Central memory CD8-positive, alpha-beta T cell (primary cell): ENCODE data around the gene CACNA1A.
"Not testable (repeated sequence)": the region's sequence is repeated elsewhere in the genome, so short reads cannot be mapped to it uniquely, and the experiment has no call there.

Experiments used
- ATAC-seq: fragments of 150-1000 bp; cut with Tn5 transposase; replicated peaks from 2 replicates; pipeline ENCODE4 v1.10.0; 2022; ENCODE audit warnings: mild to moderate bottlenecking, moderate FRiP score, moderate number of reproducible peaks; ENCODE audit not compliant: poor library complexity, severe bottlenecking; ENCODE audit errors: extremely low read depth
- DNase-seq, 2 donors: peaks; one replicate each; pipeline ENCODE4 v3.0.0; 2021; ENCODE audit warnings: low spot score in 2 of 2
- H3K27ac Mint-ChIP-seq: one replicate; pipeline ENCODE4 v1.8.0; 2022; ENCODE audit warnings: low read depth, mild to moderate bottlenecking, moderate library complexity, mixed read lengths
- H3K27me3 Mint-ChIP-seq: one replicate; pipeline ENCODE4 v1.8.0; 2022; ENCODE audit warnings: mixed read lengths
- H3K36me3 Mint-ChIP-seq: one replicate; pipeline ENCODE4 v1.8.0; 2022; ENCODE audit warnings: mild to moderate bottlenecking, moderate library complexity, mixed read lengths; ENCODE audit not compliant: insufficient read depth
- H3K4me1 Mint-ChIP-seq: one replicate; pipeline ENCODE4 v1.8.0; 2022; ENCODE audit warnings: mixed read lengths
- H3K4me3 Mint-ChIP-seq: one replicate; pipeline ENCODE4 v1.8.0; 2022; ENCODE audit warnings: mild to moderate bottlenecking, moderate library complexity, mixed read lengths
- H3K9me3 Mint-ChIP-seq: one replicate; pipeline ENCODE4 v1.8.0; 2022; ENCODE audit warnings: mixed read lengths

Gene CACNA1A

GRCh38 chr19:13210941-13211340, 295.3 kb downstream of the CACNA1A start:
- no peak for ATAC-seq
- no peak overlapping the region for H3K4me3 Mint-ChIP-seq
- no peak for DNase-seq
- H3K27ac Mint-ChIP-seq, result no peak overlapping the region
- H3K4me1 Mint-ChIP-seq, result peaks cover 26% of the 10 kb centered on the region
- peaks cover 3% of the 10 kb centered on the region for H3K36me3 Mint-ChIP-seq
- no peaks in the 10 kb centered on the region for H3K27me3 Mint-ChIP-seq
- H3K9me3 Mint-ChIP-seq, result no peaks in the 10 kb centered on the region

GRCh38 chr19:13210339-13210775, 295.9 kb downstream of the CACNA1A start:
- DNase-seq (no peak), ATAC-seq (no peak)
- Mint-ChIP-seq H3K4me3 (no peak overlapping the region), H3K9me3 (no peaks in the 10 kb centered on the region), H3K4me1 (peaks cover 20% of the 10 kb centered on the region), H3K27me3 (no peaks in the 10 kb centered on the region), H3K36me3 (peaks cover 3% of the 10 kb centered on the region), H3K27ac (no peak overlapping the region)

DNA sequence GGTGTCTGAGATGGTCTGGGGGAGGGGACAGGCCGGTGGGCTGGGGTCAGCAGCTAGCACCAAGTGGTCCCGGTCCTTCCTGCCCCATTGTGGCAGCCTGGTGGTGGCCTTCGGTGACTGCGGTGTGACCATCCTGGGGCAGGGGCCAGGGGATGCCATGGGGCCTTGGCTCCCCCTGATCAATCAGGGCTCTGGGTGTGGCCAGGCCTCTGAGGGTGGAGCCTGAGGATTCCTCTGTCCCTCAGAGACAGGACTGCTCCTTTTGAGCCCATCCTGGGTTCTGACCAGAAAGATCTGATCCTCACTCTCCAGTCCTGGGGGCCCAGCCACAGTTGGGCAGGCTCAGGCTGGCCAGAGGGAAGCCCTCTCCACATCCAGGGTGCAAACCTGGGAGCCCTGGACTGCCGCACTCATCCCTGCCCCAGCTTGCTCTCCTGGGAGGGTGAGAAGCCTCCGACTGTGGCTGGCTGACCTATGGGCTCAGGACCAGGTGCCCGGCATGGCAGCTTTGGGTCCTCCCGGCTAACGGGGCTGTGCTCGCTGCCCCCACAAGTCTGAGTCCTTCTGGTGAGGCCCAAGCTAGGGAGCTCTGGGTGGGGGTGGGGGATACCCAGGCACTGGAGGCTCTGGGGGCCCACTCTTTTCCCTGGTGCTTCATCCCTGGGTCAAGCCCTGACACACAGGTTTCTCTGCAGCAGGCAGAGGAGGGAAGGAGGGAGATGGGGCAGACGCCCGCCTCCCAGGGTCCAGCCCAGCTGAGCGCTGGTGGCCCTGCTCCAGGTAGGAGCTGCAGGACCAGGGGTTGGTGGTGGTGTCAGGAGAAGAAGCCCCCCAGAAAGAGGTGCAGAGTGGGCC, 296.6 kb downstream of the CACNA1A start:
- DNase-seq (no peak), ATAC-seq (no peak)
- Mint-ChIP-seq H3K4me1 (peaks cover 20% of the 10 kb centered on the region), H3K9me3 (no peaks in the 10 kb centered on the region), H3K27me3 (no peaks in the 10 kb centered on the region), H3K4me3 (peak overlapping the region; percentile 88), H3K36me3 (peaks cover 3% of the 10 kb centered on the region), H3K27ac (no peak overlapping the region)

GRCh38 chr19:13208672-13209483, 297.4 kb downstream of the CACNA1A start:
- Mint-ChIP-seq H3K4me1 (peaks cover 20% of the 10 kb centered on the region), H3K4me3 (peak overlapping the region; percentile 88), H3K36me3 (peaks cover 3% of the 10 kb centered on the region), H3K9me3 (no peaks in the 10 kb centered on the region), H3K27me3 (no peaks in the 10 kb centered on the region), H3K27ac (peak overlapping the region; percentile 94)
- no peak for DNase-seq
- no peak for ATAC-seq

DNA sequence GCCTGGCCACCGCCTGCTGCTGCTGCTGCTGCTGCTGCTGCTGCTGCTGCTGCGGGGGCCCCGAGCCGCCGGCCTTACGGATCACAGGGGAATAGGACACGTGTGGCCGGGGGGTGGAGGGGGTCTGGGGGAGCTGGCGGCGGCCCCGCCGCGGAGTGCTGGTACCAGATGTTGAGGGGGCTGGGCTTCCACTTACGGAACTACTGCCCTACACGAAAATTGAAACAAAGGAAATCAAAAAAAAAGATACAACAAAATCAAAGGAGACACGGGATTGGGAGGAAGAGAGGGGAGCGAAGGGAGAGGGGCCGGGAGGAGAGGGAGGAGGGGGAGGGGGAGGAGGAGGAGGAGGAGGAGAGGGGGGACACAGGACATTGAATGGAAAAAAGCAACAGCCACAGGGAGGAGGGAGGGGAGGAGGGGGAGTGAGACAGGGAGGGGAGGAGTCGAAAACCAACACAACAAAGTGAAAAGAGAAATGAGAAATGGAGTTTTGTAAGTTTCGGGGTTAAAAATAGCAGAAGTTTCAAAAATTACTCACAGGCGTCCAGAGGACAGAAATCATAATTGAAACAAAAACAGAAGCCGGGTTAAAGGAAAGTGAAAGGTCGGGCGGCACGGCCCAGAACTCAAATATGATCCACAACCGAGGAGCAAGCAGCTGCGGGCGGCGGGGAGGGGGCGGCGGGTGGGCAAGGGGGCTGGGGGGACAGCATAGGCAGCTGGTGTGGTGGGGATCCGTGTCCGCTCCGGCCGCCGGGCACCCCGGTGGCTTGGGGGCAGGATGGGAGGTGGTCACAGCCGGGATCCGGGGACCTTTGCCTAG, 298.2 kb downstream of the CACNA1A start:
- H3K9me3 Mint-ChIP-seq, result no peaks in the 10 kb centered on the region
- H3K4me1 Mint-ChIP-seq, result peaks cover 15% of the 10 kb centered on the region
- ATAC-seq, result peak; percentile 62
- no peaks in the 10 kb centered on the region for H3K27me3 Mint-ChIP-seq
- H3K27ac Mint-ChIP-seq, result peak overlapping the region; percentile 94
- peak overlapping the region; percentile 88 for H3K4me3 Mint-ChIP-seq
- DNase-seq, result no peak
- peaks cover 3% of the 10 kb centered on the region for H3K36me3 Mint-ChIP-seq

DNA sequence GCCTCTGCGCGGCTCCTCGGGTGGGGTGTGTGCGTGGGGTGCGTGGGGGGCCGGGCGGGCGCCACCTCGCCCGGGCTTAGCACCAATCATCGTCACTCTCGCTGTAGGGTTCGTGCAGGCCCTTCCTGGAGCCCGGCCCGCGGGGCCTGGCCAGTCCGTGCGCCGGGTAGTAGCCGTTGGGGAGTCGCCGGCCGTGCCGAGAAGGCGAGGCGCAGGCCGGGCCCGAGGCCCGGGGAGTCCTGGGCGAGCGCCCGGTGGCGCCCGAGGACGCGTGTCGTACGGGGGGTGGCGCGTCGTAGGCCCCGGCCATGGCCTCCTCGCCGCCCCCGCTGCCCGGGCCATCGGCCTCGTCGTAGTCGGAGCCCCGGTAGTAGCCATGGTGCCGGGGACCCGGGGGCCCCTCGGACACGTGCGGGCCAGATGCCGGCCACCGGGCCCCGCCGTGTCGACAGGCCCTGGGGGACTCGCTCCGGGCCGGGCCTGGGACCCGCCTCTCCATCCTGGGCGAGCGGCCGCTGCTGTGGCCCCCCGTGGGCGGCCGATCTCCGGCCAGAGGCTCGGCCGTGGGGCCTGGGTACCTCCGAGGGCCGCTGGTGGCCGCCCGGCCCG, 298.9 kb downstream of the CACNA1A start:
- H3K9me3 Mint-ChIP-seq, result no peaks in the 10 kb centered on the region
- peaks cover 3% of the 10 kb centered on the region for H3K36me3 Mint-ChIP-seq
- ATAC-seq (no peak), DNase-seq (no peak)
- peak overlapping the region; percentile 88 for H3K4me3 Mint-ChIP-seq
- H3K4me1 Mint-ChIP-seq, result peaks cover 9% of the 10 kb centered on the region
- no peaks in the 10 kb centered on the region for H3K27me3 Mint-ChIP-seq
- H3K27ac Mint-ChIP-seq, result peak overlapping the region; percentile 94

DNA sequence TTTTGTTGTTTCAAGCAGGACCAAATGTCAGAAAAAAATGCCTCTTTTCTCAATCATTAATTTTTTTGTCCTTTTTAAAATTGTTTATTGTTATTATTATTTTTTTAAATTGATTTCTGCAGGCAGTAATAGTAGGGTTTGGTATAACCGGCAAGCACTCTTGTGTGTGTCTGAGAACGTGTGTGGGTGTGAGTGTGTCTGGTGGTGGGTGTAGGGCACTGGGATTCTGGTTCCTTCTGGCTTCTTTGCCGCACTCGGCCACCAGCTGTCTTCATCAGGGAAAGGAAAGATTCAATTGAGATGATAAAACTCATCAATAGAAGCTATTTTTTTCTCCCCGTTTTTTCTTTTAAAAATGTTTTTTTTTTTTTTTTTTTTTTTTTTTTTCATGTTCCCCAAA, 299.7 kb downstream of the CACNA1A start:
- Mint-ChIP-seq H3K4me3 (no peak overlapping the region), H3K4me1 (peaks cover 9% of the 10 kb centered on the region), H3K36me3 (peaks cover 3% of the 10 kb centered on the region), H3K9me3 (no peaks in the 10 kb centered on the region), H3K27ac (peak overlapping the region; percentile 46), H3K27me3 (no peaks in the 10 kb centered on the region)
- DNase-seq (no peak), ATAC-seq (no peak)

DNA sequence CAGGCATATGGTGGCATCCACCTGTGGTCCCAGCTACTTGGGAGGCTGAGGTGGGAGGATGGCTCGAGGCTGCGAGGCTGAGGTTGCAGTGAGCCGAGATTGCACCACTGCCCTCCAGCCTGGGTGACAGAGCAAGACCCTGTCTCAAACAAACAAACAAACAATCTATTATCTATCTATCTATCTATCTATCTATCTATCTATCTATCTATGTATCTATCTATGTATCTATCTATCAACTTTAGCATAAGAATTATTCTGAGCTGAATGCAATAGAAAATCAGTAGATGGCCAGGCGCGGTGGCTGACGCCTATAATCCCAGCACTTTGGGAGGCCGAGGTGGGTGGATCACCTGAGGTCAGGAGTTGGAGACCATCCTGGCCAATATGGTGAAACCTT, 304.2 kb downstream of the CACNA1A start:
- not testable (repeated sequence) for ATAC-seq, DNase-seq, H3K36me3 Mint-ChIP-seq, H3K4me1 Mint-ChIP-seq, H3K27me3 Mint-ChIP-seq, H3K9me3 Mint-ChIP-seq, H3K4me3 Mint-ChIP-seq, H3K27ac Mint-ChIP-seq

- no peaks in the 10 kb centered on the region for H3K36me3 Mint-ChIP-seq
- ATAC-seq, result no peak
- H3K27ac Mint-ChIP-seq, result peak overlapping the region; percentile 67
- no peaks in the 10 kb centered on the region for H3K9me3 Mint-ChIP-seq
- H3K4me3 Mint-ChIP-seq, result no peak overlapping the region
- H3K4me1 Mint-ChIP-seq, result peaks cover 7% of the 10 kb centered on the region
- H3K27me3 Mint-ChIP-seq, result no peaks in the 10 kb centered on the region
- no peak for DNase-seq
Measured at GRCh38 chr19:13198634-13199033, 307.6 kb downstream of the CACNA1A start.

GRCh38 chr19:13195678-13196077, 310.6 kb downstream of the CACNA1A start:
- no peaks in the 10 kb centered on the region for H3K9me3 Mint-ChIP-seq
- peak; percentile 28 to 35 for DNase-seq
- peak overlapping the region; percentile 59 for H3K27ac Mint-ChIP-seq
- no peak overlapping the region for H3K4me3 Mint-ChIP-seq
- no peaks in the 10 kb centered on the region for H3K36me3 Mint-ChIP-seq
- H3K27me3 Mint-ChIP-seq, result no peaks in the 10 kb centered on the region
- ATAC-seq, result peak; percentile 40
- peaks cover 7% of the 10 kb centered on the region for H3K4me1 Mint-ChIP-seq

DNA sequence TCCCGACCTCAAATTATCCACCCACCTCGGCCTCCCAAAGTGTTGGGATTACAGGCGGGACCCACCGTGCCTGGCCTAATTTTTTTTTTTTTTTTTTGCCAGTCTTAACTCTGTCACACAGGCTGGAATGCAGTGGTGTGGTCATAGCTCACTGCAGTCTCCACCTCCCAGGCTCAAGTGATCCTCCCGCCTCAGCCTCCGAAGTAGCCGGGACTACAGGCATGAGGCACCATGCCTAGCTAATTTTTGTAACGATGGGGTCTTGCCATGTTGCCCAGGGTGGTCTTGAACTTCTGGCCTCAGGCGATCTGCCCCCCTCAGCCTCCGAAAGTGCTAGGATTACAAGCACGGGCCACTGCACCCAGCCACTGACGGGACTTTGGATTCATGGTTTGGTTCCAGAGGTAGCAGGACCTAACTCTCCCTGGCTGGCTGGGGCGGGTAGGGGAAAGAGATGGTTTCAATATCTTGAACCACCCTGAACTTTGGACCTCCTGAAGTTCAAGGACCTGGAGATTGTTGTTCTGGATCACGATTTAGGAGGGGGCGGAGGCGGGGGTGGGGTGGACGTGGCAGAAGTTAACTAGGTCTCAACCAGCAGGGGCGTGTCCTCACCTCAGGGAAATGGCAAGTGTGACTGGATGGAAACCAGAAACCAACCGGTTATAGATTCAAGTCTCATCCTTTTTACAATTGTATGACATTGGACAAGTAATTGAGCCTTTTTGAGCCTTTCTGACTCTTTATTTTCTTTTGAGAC, 315.3 kb downstream of the CACNA1A start:
- Mint-ChIP-seq H3K27ac (no peak overlapping the region), H3K36me3 (no peaks in the 10 kb centered on the region), H3K4me1 (peaks cover 19% of the 10 kb centered on the region), H3K27me3 (no peaks in the 10 kb centered on the region), H3K9me3 (no peaks in the 10 kb centered on the region), H3K4me3 (no peak overlapping the region)
- ATAC-seq (no peak), DNase-seq (no peak)
